Type B pancreatic cell (in vitro differentiated cells): ENCODE data around the gene CSRP2. TPM values are rescaled to one million over a fixed set of nuclear protein-coding genes. Genes with fewer than 3 reads are reported as not detected.

ENCODE experiments used
- DNase-seq: peaks from one replicate; pipeline ENCODE4 v3.0.0; 2021; ENCODE audit warnings: mixed read lengths; ENCODE audit not compliant: unreplicated experiment; ENCODE audit errors: extremely low spot score
- H3K27ac Mint-ChIP-seq: 2 replicates; pipeline ENCODE4 v1.8.0; 2021; ENCODE audit warnings: mild to moderate bottlenecking, mixed read lengths
- H3K27me3 Mint-ChIP-seq: 2 replicates; pipeline ENCODE4 v1.8.0; 2021; ENCODE audit warnings: mixed read lengths
- H3K36me3 Mint-ChIP-seq: 2 replicates; pipeline ENCODE4 v1.8.0; 2021; ENCODE audit warnings: mixed read lengths
- H3K4me1 Mint-ChIP-seq: one replicate; pipeline ENCODE4 v1.8.0; 2021; ENCODE audit warnings: mixed read lengths; ENCODE audit not compliant: unreplicated experiment
- H3K4me3 Mint-ChIP-seq: 2 replicates; pipeline ENCODE4 v1.8.0; 2021; ENCODE audit warnings: mild to moderate bottlenecking, mixed read lengths
- H3K9me3 Mint-ChIP-seq: 2 replicates; pipeline ENCODE4 v1.8.0; 2021; ENCODE audit warnings: mixed read lengths
- CTCF ChIP-seq: fragments of 200-600 bp; sonication (generic); conservative IDR thresholded peaks from 2 replicates; pipeline ENCODE4 v1.5.0; 2021; ENCODE audit warnings: antibody characterized with exemption, mild to moderate bottlenecking
- long read RNA-seq: library from polyadenylated mRNA; unstranded; transcript quantifications from one replicate; pipeline ENCODE4 v2.0.0, GENCODE V29; 2020
- total RNA-seq: library from RNA; stranded (reverse); gene quantifications from 2 replicates; pipeline ENCODE4 v1.2.1, GENCODE V29; 2021; ENCODE audit warnings: low replicate concordance

The CSRP2 gene
- 43.2 and 88.9 TPM in 2 replicates for total RNA-seq
- long read RNA-seq, transcript CSRP2-201 (6 exons, 943 nt) = major isoform, 64 of 73 reads
- long read RNA-seq, partial matches to known transcripts = 3 of 73 reads
- long read RNA-seq, other reads (novel, unspliced or antisense) = 3 of 73 reads

- TF ChIP-seq CTCF = peak; percentile 74
- peak; percentile 94 for DNase-seq
- H3K27ac Mint-ChIP-seq = peak within 1 kb of the TSS; percentile 93
- H3K9me3 Mint-ChIP-seq = peaks cover 4% of the 10 kb centered on the region
- no peaks in the 10 kb centered on the region for H3K27me3 Mint-ChIP-seq
- H3K4me3 Mint-ChIP-seq = peak within 1 kb of the TSS; percentile 99
- peaks cover 5% of the 10 kb centered on the region for H3K36me3 Mint-ChIP-seq
- peaks cover 33% of the 10 kb centered on the region for H3K4me1 Mint-ChIP-seq
Measured at GRCh38 chr12:76878899-76879709, at the start of gene CSRP2. CSRP2 (minus strand) TSS chr12:76879019; CDS start chr12:76866260, 12,759 bp downstream.

GRCh38 chr12:76927170-76927784, 48.5 kb upstream of the CSRP2 start:
- Mint-ChIP-seq H3K4me3 (no peak overlapping the region), H3K4me1 (peaks cover 8% of the 10 kb centered on the region), H3K27me3 (peaks cover 4% of the 10 kb centered on the region), H3K36me3 (no peaks in the 10 kb centered on the region), H3K9me3 (peaks cover 3% of the 10 kb centered on the region), H3K27ac (no peak overlapping the region)
- peak; percentile 66 for TF ChIP-seq CTCF
- no peak for DNase-seq

GRCh38 chr12:76925135-76925534, 46.3 kb upstream of the CSRP2 start:
- H3K4me1 Mint-ChIP-seq = peaks cover 8% of the 10 kb centered on the region
- no peak overlapping the region for H3K4me3 Mint-ChIP-seq
- no peak overlapping the region for H3K27ac Mint-ChIP-seq
- no peak for TF ChIP-seq CTCF
- H3K36me3 Mint-ChIP-seq = no peaks in the 10 kb centered on the region
- DNase-seq = no peak
- H3K9me3 Mint-ChIP-seq = peaks cover 3% of the 10 kb centered on the region
- H3K27me3 Mint-ChIP-seq = no peaks in the 10 kb centered on the region

GRCh38 chr12:76922866-76923265, 44.0 kb upstream of the CSRP2 start:
- no peak for TF ChIP-seq CTCF
- Mint-ChIP-seq H3K9me3 (no peaks in the 10 kb centered on the region), H3K4me3 (no peak overlapping the region)

GRCh38 chr12:76921891-76922664, 43.3 kb upstream of the CSRP2 start:
- Mint-ChIP-seq H3K27ac (no peak overlapping the region), H3K4me3 (no peak overlapping the region)
- no peak for TF ChIP-seq CTCF

More at GRCh38 chr12:76922866-76923265, 44.0 kb upstream of the CSRP2 start:
- no peaks in the 10 kb centered on the region for H3K4me1 Mint-ChIP-seq
- DNase-seq = no peak
- no peaks in the 10 kb centered on the region for H3K36me3 Mint-ChIP-seq
- H3K27ac Mint-ChIP-seq = no peak overlapping the region
- H3K27me3 Mint-ChIP-seq = no peaks in the 10 kb centered on the region

More at GRCh38 chr12:76921891-76922664, 43.3 kb upstream of the CSRP2 start:
- Mint-ChIP-seq H3K4me1 (no peaks in the 10 kb centered on the region), H3K36me3 (no peaks in the 10 kb centered on the region), H3K27me3 (no peaks in the 10 kb centered on the region), H3K9me3 (no peaks in the 10 kb centered on the region)
- no peak for DNase-seq
